HepG2 (cell line): ENCODE data around the gene EML2. TPM values are rescaled to one million over a fixed set of nuclear protein-coding genes. Genes with fewer than 3 reads are reported as not detected.

Experiments
- ARID5B ChIP-seq: IDR thresholded peaks from 2 replicates; pipeline ENCODE4 v1.4.0; 2020; ENCODE audit warnings: mild to moderate bottlenecking, missing genetic modification reagents
- ATF7-NPFF ChIP-seq: sonication (generic); formaldehyde crosslinking; IDR thresholded peaks from 2 replicates; pipeline ENCODE4 v1.8.1; 2023; ENCODE audit warnings: mild to moderate bottlenecking, low read depth, missing genetic modification reagents, moderate library complexity
- ATRX ChIP-seq: sonication (generic); formaldehyde crosslinking; IDR thresholded peaks from 2 replicates; pipeline ENCODE4 v1.4.0; 2020; ENCODE audit warnings: missing genetic modification reagents, borderline replicate concordance
- E2F5 ChIP-seq: sonication (generic); formaldehyde crosslinking; conservative IDR thresholded peaks from 2 replicates; pipeline ENCODE4 v1.4.0; 2020; ENCODE audit warnings: missing genetic modification reagents
- ELF1 ChIP-seq: sonication (generic); formaldehyde crosslinking; IDR thresholded peaks from 2 replicates; pipeline ENCODE4 v1.4.0; 2020; ENCODE audit warnings: missing genetic modification reagents
- ISX ChIP-seq: sonication (generic); formaldehyde crosslinking; conservative IDR thresholded peaks from 2 replicates; pipeline ENCODE4 v1.5.0; 2020; ENCODE audit warnings: missing genetic modification reagents
- MLLT10 ChIP-seq: sonication (generic); formaldehyde crosslinking; IDR thresholded peaks from 2 replicates; pipeline ENCODE4 v1.4.0; 2020; ENCODE audit warnings: missing genetic modification reagents
- POLR2G ChIP-seq: fragments of 200-400 bp; formaldehyde crosslinking; IDR thresholded peaks from 2 replicates; pipeline ENCODE4 v1.6.1; 2018; ENCODE audit warnings: mild to moderate bottlenecking, low read depth, low read length, moderate library complexity
- RNF2 ChIP-seq: fragments of 450-650 bp; conservative IDR thresholded peaks from 2 replicates; pipeline ENCODE4 v1.6.1; 2016; ENCODE audit warnings: low read depth
- SKIL ChIP-seq: sonication (generic); formaldehyde crosslinking; IDR thresholded peaks from 2 replicates; pipeline ENCODE4 v1.8.0; 2022; ENCODE audit warnings: missing genetic modification reagents, mild to moderate bottlenecking, moderate library complexity, borderline replicate concordance
- SNRNP70 ChIP-seq: fragments of 200-400 bp; formaldehyde crosslinking; IDR thresholded peaks from 2 replicates; pipeline ENCODE4 v1.6.1; 2017; ENCODE audit warnings: mild to moderate bottlenecking, low read depth, low read length, moderate library complexity
- TGIF2 ChIP-seq: IDR thresholded peaks from 2 replicates; pipeline ENCODE4 v1.6.1; 2016; ENCODE audit warnings: control low read depth, missing compliant biosample characterization
- TSC22D2 ChIP-seq: sonication (generic); formaldehyde crosslinking; IDR thresholded peaks from 2 replicates; pipeline ENCODE4 v1.5.1; 2020; ENCODE audit warnings: missing genetic modification reagents, mild to moderate bottlenecking, borderline replicate concordance
- ZBTB4 ChIP-seq: sonication (generic); formaldehyde crosslinking; IDR thresholded peaks from 2 replicates; pipeline ENCODE4 v1.4.0; 2020; ENCODE audit warnings: missing genetic modification reagents, mild to moderate bottlenecking, borderline replicate concordance
- ZNF24 ChIP-seq: fragments of 450-650 bp; IDR thresholded peaks from 2 replicates; pipeline ENCODE4 v1.6.1; 2017; ENCODE audit warnings: antibody characterized with exemption, mild to moderate bottlenecking
- ZNF597 ChIP-seq: sonication (generic); formaldehyde crosslinking; IDR thresholded peaks from 2 replicates; pipeline ENCODE4 v1.5.0; 2020; ENCODE audit warnings: missing genetic modification reagents
- ZNF768 ChIP-seq: sonication (generic); formaldehyde crosslinking; IDR thresholded peaks from 2 replicates; pipeline ENCODE4 v1.4.0; 2020; ENCODE audit warnings: missing genetic modification reagents
- polyA plus RNA-seq, 8 experiments: library from polyadenylated mRNA; depleted of rRNA in 3 of 8; stranded (reverse) in 7 of 8; unstranded in 1 of 8; fragments of >200 nt; fragmentation: Illumina TruSeq in 4 of 8; extraction: Trizol in 4 of 8; gene quantifications; 2 replicates each; pipeline versions ENCODE4 v1.2.1 to v1.2.3, GENCODE V29; 2011 to 2016; ENCODE audit warnings: low read depth in 4 of 8, missing spikeins in 1 of 8, mixed read lengths in 1 of 8; ENCODE audit not compliant: insufficient read depth in 1 of 8
- total RNA-seq, 5 experiments: library from RNA; depleted of rRNA; stranded (reverse); fragments of >200 nt; fragmentation: Illumina TruSeq; extraction: Trizol; gene quantifications; 2 replicates each; pipeline ENCODE4 v1.2.3, GENCODE V29; 2016; ENCODE audit warnings: low read depth in 1 of 5

EML2 gene
- total and polyA plus RNA-seq, 2 of the 13 experiments (the other 11 are each of a cell fraction or from before 2014, with no cell fraction given): 7.3 to 12.9 TPM

GRCh38 chr19:45641274-45642105 is 2.3 kb upstream of the EML2 start (continued):
- TF ChIP-seq ZNF597 (CRISPR knock-in tag) (no peak), ELF1 (CRISPR knock-in tag) (no peak), RNF2 (no peak), ATRX (CRISPR knock-in tag) (no peak), TGIF2 (CRISPR knock-in tag) (no peak), ZNF24 (no peak), ZNF768 (CRISPR knock-in tag) (no peak; the same call in 1 of the 2 replicates), SKIL (no peak; the same call in 1 of the 2 replicates), ATF7-NPFF (CRISPR knock-in tag) (peak; percentile 76), TSC22D2 (CRISPR knock-in tag) (peak; percentile 38; the same call in 1 of the 2 replicates), POLR2G (no peak), MLLT10 (CRISPR knock-in tag) (no peak), ARID5B (CRISPR knock-in tag) (no peak), SNRNP70 (no peak), ISX (CRISPR knock-in tag) (peak; percentile 56; the same call in 1 of the 2 replicates), E2F5 (no peak), ZBTB4 (CRISPR knock-in tag) (no peak)
